ENCODE results near the gene NAV1. TPM values are rescaled to one million over a fixed set of nuclear protein-coding genes. Genes with fewer than 3 reads are reported as not detected.
A peak's percentile ranks its signal among the peaks of the same experiment; 100 is the strongest.

NAV1 gene
- total and polyA plus RNA-seq, 12 donors, result 3.0 to 21.9 (median 12.8) TPM

DNA sequence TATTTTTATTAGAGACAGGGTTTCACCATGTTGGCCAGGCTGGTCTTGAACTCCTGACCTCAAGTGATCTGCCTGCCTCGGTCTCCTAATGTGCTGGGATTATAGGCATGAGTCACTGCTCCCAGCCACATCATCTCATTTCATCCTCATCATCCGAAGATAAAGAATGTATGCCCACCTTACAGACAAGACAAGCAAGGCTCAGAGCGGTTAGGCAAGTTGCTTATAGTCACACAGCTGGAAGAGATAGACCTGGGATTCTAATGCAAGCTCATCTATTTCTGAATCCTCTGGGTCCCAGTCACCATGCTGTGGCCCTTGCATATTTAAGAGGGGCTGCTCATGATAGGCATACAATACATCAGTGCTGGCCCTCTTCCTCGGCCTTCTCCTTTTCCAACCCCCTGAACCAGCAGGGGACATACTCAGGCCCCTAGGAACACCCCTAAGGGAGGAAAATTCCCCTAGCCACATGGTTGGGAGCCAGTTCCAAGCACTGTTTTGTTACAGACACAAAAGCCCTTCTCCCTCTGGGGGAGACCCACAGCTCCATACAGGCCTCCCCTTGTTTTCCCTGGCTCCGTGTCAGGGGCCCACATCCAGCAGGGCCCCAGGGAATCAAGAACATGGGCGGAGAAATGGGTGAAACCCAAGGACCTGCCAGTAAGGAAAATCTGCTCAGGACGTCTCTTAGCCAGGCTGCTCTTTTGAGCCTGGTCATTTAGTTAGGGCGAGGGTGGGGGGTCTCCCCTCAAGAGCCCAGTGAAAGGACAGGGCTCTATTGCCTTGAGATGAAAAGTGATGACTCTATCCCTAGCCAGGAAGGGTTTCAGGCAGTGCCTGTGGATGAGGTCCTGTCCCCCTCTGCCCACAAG, 38.9 kb upstream of the NAV1 start:
- TF ChIP-seq POLR2A (IDR thresholded peaks at IDR 0.05) (no peak), CTCF (IDR thresholded peaks at IDR 0.05) (no peak)
- Histone ChIP-seq H3K4me1 (replicated peaks in 1 of 2) (peaks cover 0 to 27% of the 10 kb centered on the region in 2 donors), H3K27ac (peak overlapping the region in 3 of 5 donors; percentile 60 to 87 (median 82)), H3K9me3 (replicated peaks in 1 of 3) (no peaks in the 10 kb centered on the region), H3K4me3 (no peak overlapping the region), H3K27me3 (no peaks in the 10 kb centered on the region), H3K36me3 (replicated peaks in 1 of 2) (peaks cover 0 to 2% of the 10 kb centered on the region in 2 donors)
- WGBS, 4 donors, result 75 to 83% (median 80%) methylated on average over 7 to 8 of the region's 8 CpGs
- no peak for DNase-seq
- intact Hi-C loops (cut with DNase I), result no loop called here

DNA sequence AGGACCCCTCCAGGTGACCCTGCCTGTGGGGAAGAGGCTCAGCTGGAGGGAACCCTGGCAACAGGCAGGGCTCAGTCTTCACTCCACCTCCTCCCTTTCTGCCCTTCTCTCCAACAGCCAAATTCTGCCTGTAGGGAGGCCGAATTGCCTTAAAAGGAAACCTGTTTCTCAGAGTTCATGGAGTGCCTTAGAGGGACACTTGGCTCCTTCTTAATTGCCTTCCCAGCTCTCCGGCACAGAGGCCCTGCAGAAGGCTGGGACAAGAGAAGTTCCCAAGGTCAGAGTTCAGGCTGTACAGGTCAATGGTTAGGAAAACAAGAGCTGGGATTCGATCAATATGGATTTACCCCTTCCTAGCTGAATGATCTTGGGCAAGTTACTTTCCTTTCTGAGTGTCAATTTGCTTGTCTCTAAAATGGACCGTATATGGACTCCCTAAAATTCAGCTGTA, 38.2 kb upstream of the NAV1 start:
- WGBS, 4 donors, result 61 to 70% (median 65%) methylated on average over 4 of the region's 4 CpGs
- Histone ChIP-seq H3K9me3 (replicated peaks in 1 of 3) (no peaks in the 10 kb centered on the region), H3K36me3 (replicated peaks in 1 of 2) (no peaks in the 10 kb centered on the region), H3K4me3 (no peak overlapping the region), H3K27me3 (no peaks in the 10 kb centered on the region), H3K4me1 (replicated peaks in 1 of 2) (peaks cover 0 to 22% of the 10 kb centered on the region in 2 donors), H3K27ac (peak overlapping the region in 3 of 5 donors; percentile 60 to 87 (median 82))
- peak in 1 of 7 donors; percentile 30 for DNase-seq
- intact Hi-C loops (cut with DNase I), result no loop called here
- TF ChIP-seq CTCF (IDR thresholded peaks at IDR 0.05), result no peak
- TF ChIP-seq POLR2A (IDR thresholded peaks at IDR 0.05), result no peak

DNA sequence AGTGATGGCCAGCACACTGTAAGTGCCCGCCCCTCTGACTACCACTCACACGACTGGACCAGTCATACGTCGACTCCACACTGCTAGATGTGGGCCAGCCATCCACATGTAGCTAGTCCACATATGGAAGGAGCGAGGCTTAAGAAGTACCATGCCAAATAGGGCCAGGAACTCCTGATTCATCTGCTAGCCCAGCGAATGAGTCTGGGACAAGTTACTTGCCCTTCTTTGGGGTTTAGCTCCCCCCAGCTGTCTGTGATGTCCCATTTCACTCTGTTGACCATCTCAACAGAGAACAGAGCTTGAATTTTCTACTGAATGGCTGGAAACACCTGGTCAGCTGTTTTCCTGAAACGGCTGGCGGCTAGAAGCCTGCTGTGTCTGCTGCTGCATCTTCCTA, 37.8 kb upstream of the NAV1 start:
- Histone ChIP-seq H3K4me3 (no peak overlapping the region), H3K4me1 (replicated peaks in 1 of 2) (peaks cover 0 to 23% of the 10 kb centered on the region in 2 donors), H3K36me3 (replicated peaks in 1 of 2) (no peaks in the 10 kb centered on the region), H3K27me3 (no peaks in the 10 kb centered on the region), H3K27ac (peak overlapping the region in 2 of 5 donors; percentile 82 to 87), H3K9me3 (replicated peaks in 1 of 3) (no peaks in the 10 kb centered on the region)
- intact Hi-C loops (cut with DNase I), result no loop called here
- DNase-seq, result no peak
- 84 to 90% (median 86%) methylated on average over 6 to 8 of the region's 8 CpGs for WGBS, 4 donors
- TF ChIP-seq CTCF (IDR thresholded peaks at IDR 0.05) (no peak), POLR2A (IDR thresholded peaks at IDR 0.05) (no peak)

- Histone ChIP-seq H3K4me1 (replicated peaks in 1 of 2) (peaks cover 0 to 25% of the 10 kb centered on the region in 2 donors), H3K9me3 (replicated peaks in 1 of 3) (no peaks in the 10 kb centered on the region), H3K27me3 (no peaks in the 10 kb centered on the region), H3K4me3 (no peak overlapping the region), H3K36me3 (replicated peaks in 1 of 2) (no peaks in the 10 kb centered on the region), H3K27ac (peak overlapping the region in 2 of 5 donors; percentile 82 to 87)
- TF ChIP-seq CTCF (IDR thresholded peaks at IDR 0.05) (no peak), POLR2A (IDR thresholded peaks at IDR 0.05) (no peak)
- DNase-seq, result no peak
- intact Hi-C loops (cut with DNase I), result no loop called here
- WGBS, 4 donors, result 73 to 88% (median 81%) methylated on average over 10 of the region's 10 CpGs
Observed at GRCh38 chr1:201501812-201502510, 37.0 kb upstream of the NAV1 start.
